GM23338 (cell line): ENCODE data around the gene TCN2. TPM values are rescaled to one million over a fixed set of nuclear protein-coding genes. Genes with fewer than 3 reads are reported as not detected.

ENCODE experiments used
- ATAC-seq: fragments of 200-7000 bp; cut with Tn5 transposase; 3 replicates; pipeline ENCODE4 v1.9.1; 2020
- DNase-seq: peaks from one replicate; pipeline ENCODE4 v3.0.0-alpha.2; 2015; ENCODE audit warnings: low spot score
- H2AFZ ChIP-seq: fragments of 200-600 bp; sonication (generic); 2 replicates; pipeline ENCODE4 v1.8.0; 2016; ENCODE audit warnings: antibody characterized with exemption, mild to moderate bottlenecking, moderate library complexity
- H3F3A ChIP-seq: fragments of 200-600 bp; sonication (generic); replicated peaks from 2 replicates; pipeline ENCODE4 v1.8.0; 2017; ENCODE audit warnings: antibody characterized with exemption, mixed run types, low read depth
- H3K27ac ChIP-seq: fragments of 200-600 bp; sonication (generic); 2 replicates; pipeline ENCODE4 v1.6.1; 2016; ENCODE audit warnings: low read depth
- H3K27me3 ChIP-seq: fragments of 200-600 bp; sonication (generic); 2 replicates; pipeline ENCODE4 v1.8.0; 2016; ENCODE audit warnings: mild to moderate bottlenecking, mixed run types, moderate library complexity; ENCODE audit not compliant: insufficient read depth
- H3K36me3 ChIP-seq: fragments of 200-600 bp; sonication (generic); 2 replicates; pipeline ENCODE4 v1.8.0; 2016; ENCODE audit warnings: mild to moderate bottlenecking; ENCODE audit not compliant: insufficient read depth
- H3K4me1 ChIP-seq: fragments of 200-600 bp; sonication (generic); 2 replicates; pipeline ENCODE4 v1.8.0; 2016; ENCODE audit warnings: mild to moderate bottlenecking, moderate library complexity; ENCODE audit not compliant: insufficient read depth
- H3K4me2 ChIP-seq: fragments of 200-600 bp; sonication (generic); 2 replicates; pipeline ENCODE4 v1.7.1; 2017; ENCODE audit warnings: mixed run types
- H3K4me3 ChIP-seq: fragments of 200-600 bp; sonication (generic); 2 replicates; pipeline ENCODE4 v1.6.1; 2016; ENCODE audit warnings: mixed run types
- H3K79me2 ChIP-seq: fragments of 200-600 bp; sonication (generic); replicated peaks from 2 replicates; pipeline ENCODE4 v1.8.0; 2017; ENCODE audit warnings: mild to moderate bottlenecking; ENCODE audit not compliant: insufficient read depth
- H3K9me2 ChIP-seq: fragments of 200-600 bp; sonication (generic); 2 replicates; pipeline ENCODE4 v1.8.0; 2017; ENCODE audit not compliant: insufficient read depth
- H4K20me1 ChIP-seq: fragments of 200-600 bp; sonication (generic); replicated peaks from 2 replicates; pipeline ENCODE4 v1.8.0; 2017; ENCODE audit warnings: mild to moderate bottlenecking; ENCODE audit not compliant: insufficient read depth
- H3K27ac Mint-ChIP-seq: 2 replicates; pipeline ENCODE4 v1.8.0; 2020; ENCODE audit warnings: inconsistent platforms, mild to moderate bottlenecking, moderate library complexity, mixed read lengths
- H3K27me3 Mint-ChIP-seq: 3 replicates; pipeline ENCODE4 v1.8.0; 2022; ENCODE audit warnings: low read depth, mild to moderate bottlenecking, moderate library complexity, mixed read lengths, inconsistent platforms; ENCODE audit not compliant: insufficient read depth, poor library complexity
- H3K36me3 Mint-ChIP-seq: 3 replicates; pipeline ENCODE4 v1.8.0; 2021; ENCODE audit warnings: low read depth, mild to moderate bottlenecking, inconsistent platforms, moderate library complexity, mixed read lengths
- H3K4me1 Mint-ChIP-seq: 3 replicates; pipeline ENCODE4 v1.8.0; 2020; ENCODE audit warnings: mild to moderate bottlenecking, inconsistent platforms, mixed read lengths
- H3K4me3 Mint-ChIP-seq: 3 replicates; pipeline ENCODE4 v1.8.0; 2021; ENCODE audit warnings: moderate library complexity, mild to moderate bottlenecking, inconsistent platforms, mixed read lengths
- H3K9me3 Mint-ChIP-seq: 3 replicates; pipeline ENCODE4 v1.8.0; 2020; ENCODE audit warnings: moderate library complexity, mild to moderate bottlenecking, inconsistent platforms, mixed read lengths
- CREB1 ChIP-seq: fragments of 250-450 bp; sonication (Bioruptor Pico); IDR thresholded peaks from 2 replicates; pipeline ENCODE4 v1.5.0; 2020; ENCODE audit warnings: low read depth, mild to moderate bottlenecking, moderate library complexity
- EZH2 ChIP-seq: fragments of 200-600 bp; sonication (generic); IDR thresholded peaks from one replicate; pipeline ENCODE4 v1.8.0; 2017; ENCODE audit warnings: antibody characterized with exemption, mild to moderate bottlenecking, low read depth; ENCODE audit not compliant: unreplicated experiment
- EZH2phosphoT487 ChIP-seq: fragments of 200-600 bp; sonication (generic); IDR thresholded peaks from one replicate; pipeline ENCODE4 v1.8.1; 2018; ENCODE audit warnings: antibody characterized with exemption; ENCODE audit not compliant: unreplicated experiment
- JUNB ChIP-seq: IDR thresholded peaks from one replicate; pipeline ENCODE4 v1.6.1; 2016; ENCODE audit warnings: antibody characterized with exemption; ENCODE audit not compliant: unreplicated experiment
- NANOG ChIP-seq: IDR thresholded peaks from 2 replicates; pipeline ENCODE4 v1.6.1; 2016; ENCODE audit warnings: antibody characterized with exemption, borderline replicate concordance
- POLR2AphosphoS5 ChIP-seq: IDR thresholded peaks from 2 replicates; pipeline ENCODE4 v1.6.1; 2016; ENCODE audit warnings: antibody characterized with exemption, low read depth
- ZNF114 ChIP-seq: fragments of 250-450 bp; sonication (Bioruptor Pico); IDR thresholded peaks from 2 replicates; pipeline ENCODE4 v1.5.0; 2020; ENCODE audit warnings: mild to moderate bottlenecking, moderate library complexity
- ZNF331 ChIP-seq: fragments of 250-450 bp; sonication (Bioruptor Pico); IDR thresholded peaks from 2 replicates; pipeline ENCODE4 v1.5.0; 2020; ENCODE audit warnings: low read depth, mild to moderate bottlenecking, moderate library complexity
- polyA plus RNA-seq: library from polyadenylated mRNA; unstranded; fragments of >200 nt; fragmentation: Nextera tagmentation; extraction: Ambion mirVana; gene quantifications from 2 replicates; pipeline ENCODE4 v1.2.1, GENCODE V29; 2016
- total RNA-seq: library from RNA; depleted of rRNA; stranded (reverse); fragments of >200 nt; shearing (Covaris generic); gene quantifications from 2 replicates; pipeline ENCODE4 v1.2.3, GENCODE V29; 2014
- TF ChIP-seq, protein P1 (sequence below): IDR thresholded peaks from 2 replicates; pipeline ENCODE4 v1.6.1; 2016; ENCODE audit warnings: antibody characterized with exemption
- TF ChIP-seq, protein P2 (sequence below), 2 experiments: fragments of 200-600 bp in 1 of 2; sonication (generic) in 1 of 2; conservative IDR thresholded peaks; 2 replicates each; pipeline versions ENCODE4 v1.5.1 to v1.6.1; 2016 to 2017; ENCODE audit warnings: antibody characterized with exemption in 2 of 2, low read depth in 2 of 2, mild to moderate bottlenecking in 2 of 2, moderate library complexity in 1 of 2

Gene TCN2
- total and polyA plus RNA-seq, 2 experiments from 2014 or later, result 12.9 to 38.1 TPM

DNA sequence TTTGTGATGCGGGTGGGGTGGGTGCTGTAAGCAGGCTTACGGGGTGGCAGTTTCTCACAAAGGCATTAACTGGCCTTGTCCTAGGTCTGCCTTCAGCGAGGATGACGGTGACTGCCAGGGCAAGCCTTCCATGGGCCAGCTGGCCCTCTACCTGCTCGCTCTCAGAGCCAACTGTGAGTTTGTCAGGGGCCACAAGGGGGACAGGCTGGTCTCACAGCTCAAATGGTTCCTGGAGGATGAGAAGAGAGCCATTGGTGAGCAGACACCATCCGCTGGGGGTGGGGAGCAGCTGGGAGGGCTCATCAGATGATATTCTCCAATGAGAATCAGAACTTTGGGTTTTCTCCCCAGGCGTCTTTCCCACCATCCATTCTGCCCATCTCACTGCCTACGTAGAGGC lies 5.8 kb downstream of the TCN2 start:
- H3K4me3 ChIP-seq, result no peak overlapping the region
- no peak overlapping the region for H2AFZ ChIP-seq
- ATAC-seq (peak; percentile 68), DNase-seq (peak; percentile 53)
- H3K36me3 ChIP-seq, result peaks cover 8% of the 10 kb centered on the region
- peaks cover 4% of the 10 kb centered on the region for H3K79me2 ChIP-seq
- Mint-ChIP-seq H3K4me3 (no peak overlapping the region), H3K9me3 (no peaks in the 10 kb centered on the region), H3K36me3 (peaks cover 66% of the 10 kb centered on the region), H3K27ac (no peak overlapping the region), H3K4me1 (peaks cover 18% of the 10 kb centered on the region), H3K27me3 (peaks cover 4% of the 10 kb centered on the region)
- H3K4me1 ChIP-seq, result peaks cover 15% of the 10 kb centered on the region
- TF ChIP-seq JUNB (no peak), NANOG (no peak), EZH2phosphoT487 (no peak), ZNF331 (CRISPR knock-in tag) (no peak), CREB1 (no peak)
- TF ChIP-seq, protein P1, sequence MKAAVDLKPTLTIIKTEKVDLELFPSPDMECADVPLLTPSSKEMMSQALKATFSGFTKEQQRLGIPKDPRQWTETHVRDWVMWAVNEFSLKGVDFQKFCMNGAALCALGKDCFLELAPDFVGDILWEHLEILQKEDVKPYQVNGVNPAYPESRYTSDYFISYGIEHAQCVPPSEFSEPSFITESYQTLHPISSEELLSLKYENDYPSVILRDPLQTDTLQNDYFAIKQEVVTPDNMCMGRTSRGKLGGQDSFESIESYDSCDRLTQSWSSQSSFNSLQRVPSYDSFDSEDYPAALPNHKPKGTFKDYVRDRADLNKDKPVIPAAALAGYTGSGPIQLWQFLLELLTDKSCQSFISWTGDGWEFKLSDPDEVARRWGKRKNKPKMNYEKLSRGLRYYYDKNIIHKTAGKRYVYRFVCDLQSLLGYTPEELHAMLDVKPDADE, result no peak
- TF ChIP-seq, protein P2, sequence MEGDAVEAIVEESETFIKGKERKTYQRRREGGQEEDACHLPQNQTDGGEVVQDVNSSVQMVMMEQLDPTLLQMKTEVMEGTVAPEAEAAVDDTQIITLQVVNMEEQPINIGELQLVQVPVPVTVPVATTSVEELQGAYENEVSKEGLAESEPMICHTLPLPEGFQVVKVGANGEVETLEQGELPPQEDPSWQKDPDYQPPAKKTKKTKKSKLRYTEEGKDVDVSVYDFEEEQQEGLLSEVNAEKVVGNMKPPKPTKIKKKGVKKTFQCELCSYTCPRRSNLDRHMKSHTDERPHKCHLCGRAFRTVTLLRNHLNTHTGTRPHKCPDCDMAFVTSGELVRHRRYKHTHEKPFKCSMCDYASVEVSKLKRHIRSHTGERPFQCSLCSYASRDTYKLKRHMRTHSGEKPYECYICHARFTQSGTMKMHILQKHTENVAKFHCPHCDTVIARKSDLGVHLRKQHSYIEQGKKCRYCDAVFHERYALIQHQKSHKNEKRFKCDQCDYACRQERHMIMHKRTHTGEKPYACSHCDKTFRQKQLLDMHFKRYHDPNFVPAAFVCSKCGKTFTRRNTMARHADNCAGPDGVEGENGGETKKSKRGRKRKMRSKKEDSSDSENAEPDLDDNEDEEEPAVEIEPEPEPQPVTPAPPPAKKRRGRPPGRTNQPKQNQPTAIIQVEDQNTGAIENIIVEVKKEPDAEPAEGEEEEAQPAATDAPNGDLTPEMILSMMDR (conservative IDR thresholded peaks at IDR 0.05; ENCODE audit: low read depth in 2 of 2), result peak; percentile 28 to 31; a peak in 3 of 4 replicates
- no peaks in the 10 kb centered on the region for H3K27me3 ChIP-seq
- H4K20me1 ChIP-seq, result no peaks in the 10 kb centered on the region
- H3K4me2 ChIP-seq, result no peak overlapping the region
- H3F3A ChIP-seq, result no peaks in the 10 kb centered on the region
- no peak overlapping the region for H3K27ac ChIP-seq
- no peaks in the 10 kb centered on the region for H3K9me2 ChIP-seq

DNA sequence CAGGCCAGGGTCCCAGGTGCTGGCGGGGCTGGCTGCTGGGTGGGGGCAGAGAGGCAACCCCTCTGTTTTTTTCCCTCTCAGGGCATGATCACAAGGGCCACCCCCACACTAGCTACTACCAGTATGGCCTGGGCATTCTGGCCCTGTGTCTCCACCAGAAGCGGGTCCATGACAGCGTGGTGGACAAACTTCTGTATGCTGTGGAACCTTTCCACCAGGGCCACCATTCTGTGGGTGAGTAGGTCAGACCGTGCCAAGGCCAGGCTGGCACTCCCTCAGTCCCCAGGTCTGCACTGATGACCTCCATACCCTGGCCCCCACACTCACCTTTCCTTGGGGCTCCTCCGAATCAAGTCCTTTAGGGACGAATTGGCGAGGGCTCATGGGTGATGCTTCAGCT lies 7.3 kb downstream of the TCN2 start:
- Histone ChIP-seq H3K27me3 (no peaks in the 10 kb centered on the region), H3K4me3 (no peak overlapping the region), H3K4me2 (no peak overlapping the region), H3K79me2 (no peaks in the 10 kb centered on the region), H3K27ac (no peak overlapping the region), H3K36me3 (peaks cover 8% of the 10 kb centered on the region), H2AFZ (no peak overlapping the region), H3K4me1 (0 out of 2 replicates have a peak, but pooled peaks cover 2% of the 10 kb centered on the region), H3K9me2 (no peaks in the 10 kb centered on the region), H3F3A (no peaks in the 10 kb centered on the region), H4K20me1 (0 out of 2 replicates have a peak, but pooled peaks cover 6% of the 10 kb centered on the region)
- Mint-ChIP-seq H3K27me3 (peaks cover 3% of the 10 kb centered on the region), H3K9me3 (no peaks in the 10 kb centered on the region), H3K4me1 (peaks cover 3% of the 10 kb centered on the region), H3K4me3 (no peak overlapping the region), H3K27ac (no peak overlapping the region), H3K36me3 (peaks cover 74% of the 10 kb centered on the region)
- no peak for ATAC-seq
- no peak for DNase-seq
- TF ChIP-seq, protein P2 (conservative IDR thresholded peaks at IDR 0.05; ENCODE audit: low read depth in 2 of 2), result no peak
- no peak for TF ChIP-seq NANOG
- TF ChIP-seq CREB1, result no peak
- TF ChIP-seq EZH2, result no peak
- TF ChIP-seq POLR2AphosphoS5, result no peak
- no peak for TF ChIP-seq JUNB
- no peak for TF ChIP-seq EZH2phosphoT487
- TF ChIP-seq ZNF114 (CRISPR knock-in tag), result no peak
